ENCODE measurements around the gene ABHD5.

ABHD5 gene

GRCh38 chr3:43685921-43686320 lies 4.8 kb upstream of the ABHD5 start:
- Histone ChIP-seq H3K9me3 (no peaks in the 10 kb centered on the region), H3K36me3 (no peaks in the 10 kb centered on the region), H3K4me1 (ENCODE audit: control insufficient read depth in 1 of 2, insufficient read depth in 1 of 2, low read depth in 1 of 2, low read length in 1 of 2) (peaks cover 11 to 12% of the 10 kb centered on the region in 2 experiments), H3K27me3 (no peaks in the 10 kb centered on the region), H3K4me3 (ENCODE audit: low read depth in 1 of 2, low read length in 1 of 2) (no peak overlapping the region), H3K27ac (no peak overlapping the region)
- TF ChIP-seq, protein P1, sequence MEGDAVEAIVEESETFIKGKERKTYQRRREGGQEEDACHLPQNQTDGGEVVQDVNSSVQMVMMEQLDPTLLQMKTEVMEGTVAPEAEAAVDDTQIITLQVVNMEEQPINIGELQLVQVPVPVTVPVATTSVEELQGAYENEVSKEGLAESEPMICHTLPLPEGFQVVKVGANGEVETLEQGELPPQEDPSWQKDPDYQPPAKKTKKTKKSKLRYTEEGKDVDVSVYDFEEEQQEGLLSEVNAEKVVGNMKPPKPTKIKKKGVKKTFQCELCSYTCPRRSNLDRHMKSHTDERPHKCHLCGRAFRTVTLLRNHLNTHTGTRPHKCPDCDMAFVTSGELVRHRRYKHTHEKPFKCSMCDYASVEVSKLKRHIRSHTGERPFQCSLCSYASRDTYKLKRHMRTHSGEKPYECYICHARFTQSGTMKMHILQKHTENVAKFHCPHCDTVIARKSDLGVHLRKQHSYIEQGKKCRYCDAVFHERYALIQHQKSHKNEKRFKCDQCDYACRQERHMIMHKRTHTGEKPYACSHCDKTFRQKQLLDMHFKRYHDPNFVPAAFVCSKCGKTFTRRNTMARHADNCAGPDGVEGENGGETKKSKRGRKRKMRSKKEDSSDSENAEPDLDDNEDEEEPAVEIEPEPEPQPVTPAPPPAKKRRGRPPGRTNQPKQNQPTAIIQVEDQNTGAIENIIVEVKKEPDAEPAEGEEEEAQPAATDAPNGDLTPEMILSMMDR (IDR thresholded peaks at IDR 0.05) = no peak

DNA sequence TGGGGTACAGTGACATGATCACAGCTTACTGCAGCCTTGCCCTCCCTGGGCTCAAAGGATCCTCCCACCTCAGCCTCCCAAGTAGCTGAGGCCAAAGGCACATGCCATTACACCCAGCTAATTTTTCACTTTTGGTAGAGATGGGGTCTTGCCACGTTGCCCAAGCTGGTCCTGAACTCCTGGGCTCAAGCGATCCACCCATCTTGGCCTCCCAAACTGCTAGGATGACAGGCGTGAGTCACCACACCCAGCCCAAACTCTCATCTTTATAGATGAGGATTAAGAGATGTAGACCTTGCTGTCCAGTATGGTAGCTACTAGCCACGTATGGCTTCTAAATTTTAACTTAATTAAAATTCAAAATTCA lies 4.4 kb upstream of the ABHD5 start:
- Histone ChIP-seq H3K4me3 (ENCODE audit: low read depth in 1 of 2, low read length in 1 of 2) (no peak overlapping the region), H3K36me3 (no peaks in the 10 kb centered on the region), H3K4me1 (ENCODE audit: control insufficient read depth in 1 of 2, insufficient read depth in 1 of 2, low read depth in 1 of 2, low read length in 1 of 2) (peaks cover 11 to 12% of the 10 kb centered on the region in 2 experiments), H3K27me3 (no peaks in the 10 kb centered on the region), H3K27ac (no peak overlapping the region), H3K9me3 (no peaks in the 10 kb centered on the region)
- TF ChIP-seq, protein P1 (IDR thresholded peaks at IDR 0.05) = no peak

GRCh38 chr3:43686700-43687498 lies 3.8 kb upstream of the ABHD5 start:
- Histone ChIP-seq H3K27ac (no peak overlapping the region), H3K36me3 (no peaks in the 10 kb centered on the region), H3K27me3 (no peaks in the 10 kb centered on the region), H3K9me3 (no peaks in the 10 kb centered on the region), H3K4me3 (ENCODE audit: low read depth in 1 of 2, low read length in 1 of 2) (no peak overlapping the region), H3K4me1 (ENCODE audit: control insufficient read depth in 1 of 2, insufficient read depth in 1 of 2, low read depth in 1 of 2, low read length in 1 of 2) (peaks cover 11 to 12% of the 10 kb centered on the region in 2 experiments)
- TF ChIP-seq, protein P1 (IDR thresholded peaks at IDR 0.05) = no peak

DNA sequence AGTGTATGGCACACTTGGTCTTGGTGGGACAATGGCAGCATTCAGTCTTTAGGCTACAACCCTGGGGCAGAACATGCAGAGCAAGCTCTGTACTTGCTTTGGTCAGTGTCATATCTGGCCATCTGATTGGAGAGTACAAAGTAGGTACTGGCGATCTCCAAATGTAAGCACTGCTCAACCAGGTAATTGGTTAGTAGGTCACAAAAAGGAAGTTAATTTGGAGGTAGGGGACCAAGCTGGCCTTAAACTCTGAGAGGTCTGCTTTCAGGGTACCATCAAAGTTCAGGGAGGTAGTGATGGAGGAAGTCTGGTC lies 3.3 kb upstream of the ABHD5 start:
- Histone ChIP-seq H3K9me3 (no peaks in the 10 kb centered on the region), H3K27ac (no peak overlapping the region), H3K27me3 (no peaks in the 10 kb centered on the region), H3K4me3 (ENCODE audit: low read depth in 1 of 2, low read length in 1 of 2) (no peak overlapping the region), H3K4me1 (ENCODE audit: control insufficient read depth in 1 of 2, insufficient read depth in 1 of 2, low read depth in 1 of 2, low read length in 1 of 2) (peaks cover 15% of the 10 kb centered on the region in 2 experiments), H3K36me3 (no peaks in the 10 kb centered on the region)
- TF ChIP-seq, protein P1 (IDR thresholded peaks at IDR 0.05) = no peak

DNA sequence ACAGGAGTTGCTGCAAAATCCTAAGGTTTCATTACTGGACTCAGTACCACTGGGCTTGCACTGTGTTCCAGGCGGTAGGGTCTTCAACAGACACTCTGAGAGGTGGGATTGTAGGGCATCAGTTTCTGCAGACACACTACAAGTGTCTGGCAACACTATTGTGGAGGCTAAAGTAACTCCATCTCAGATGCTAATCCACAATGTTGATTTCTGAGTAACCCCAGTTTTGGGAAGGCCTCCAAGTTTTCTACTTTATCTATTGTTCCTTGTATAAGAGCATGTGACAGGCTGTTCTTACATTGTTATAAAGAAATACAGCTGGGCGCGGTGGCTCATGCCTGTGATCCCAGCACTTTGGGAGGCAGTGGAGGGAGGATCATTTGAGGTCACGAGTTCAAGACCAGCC lies 2.5 kb upstream of the ABHD5 start:
- Histone ChIP-seq H3K4me1 (ENCODE audit: control insufficient read depth in 1 of 2, insufficient read depth in 1 of 2, low read depth in 1 of 2, low read length in 1 of 2) (peaks cover 23% of the 10 kb centered on the region in 2 experiments), H3K27ac (no peak overlapping the region), H3K4me3 (ENCODE audit: low read depth in 1 of 2, low read length in 1 of 2) (no peak overlapping the region), H3K9me3 (no peaks in the 10 kb centered on the region), H3K36me3 (no peaks in the 10 kb centered on the region), H3K27me3 (no peaks in the 10 kb centered on the region)
- TF ChIP-seq, protein P1 (IDR thresholded peaks at IDR 0.05) = no peak

Data from neutrophil (primary cell).